C4-2B (cell line): Measurements from ENCODE around the gene BTBD9.

Experiments used
- H3K27ac ChIP-seq: fragments of 450-650 bp; 2 replicates; pipeline ENCODE4 v1.5.1; 2017
- CTCF ChIP-seq: fragments of 450-650 bp; conservative IDR thresholded peaks from 2 replicates; pipeline ENCODE4 v1.5.1; 2017; ENCODE audit warnings: mild to moderate bottlenecking
- ZFX ChIP-seq: fragments of 450-650 bp; IDR thresholded peaks from 2 replicates; pipeline ENCODE4 v1.6.1; 2017

The BTBD9 gene

DNA sequence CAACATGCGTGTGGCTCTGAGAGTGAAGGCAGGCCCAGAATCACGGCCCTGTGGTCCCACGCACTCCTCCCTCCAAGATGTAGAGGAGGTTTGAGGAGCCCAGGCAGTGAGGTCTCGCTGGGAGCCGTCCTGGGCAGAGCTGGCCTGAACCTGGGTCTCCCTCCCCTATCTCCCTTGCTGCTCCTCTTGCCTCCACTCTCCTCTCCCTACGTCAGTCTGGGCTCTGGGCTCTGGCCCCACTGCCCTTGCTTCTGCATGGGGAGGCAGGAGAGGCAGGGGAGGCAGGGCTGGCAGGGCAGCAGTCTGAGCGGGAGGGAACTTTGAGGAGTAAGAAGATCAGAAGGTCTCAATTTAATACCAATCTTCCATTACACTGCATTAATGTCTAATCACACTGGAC, 445.1 kb downstream of the BTBD9 start:
- TF ChIP-seq ZFX, result no peak
- TF ChIP-seq CTCF, result no peak

DNA sequence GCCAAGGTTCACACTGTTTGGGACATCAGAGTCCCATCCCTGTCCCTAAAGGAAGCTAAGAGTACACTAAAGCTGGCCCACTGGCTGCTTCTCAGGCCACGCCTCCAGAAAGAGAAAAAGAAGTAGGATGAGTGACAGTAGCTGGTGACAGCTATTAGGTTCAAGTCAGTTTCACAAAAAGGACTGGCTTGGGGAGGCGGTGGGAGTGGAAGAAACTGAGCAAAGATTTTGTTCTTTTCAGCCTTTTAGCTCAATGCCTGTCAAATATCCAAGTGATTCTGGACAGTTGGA, 445.5 kb downstream of the BTBD9 start:
- no peak for TF ChIP-seq ZFX
- no peak for TF ChIP-seq CTCF
- no peak overlapping the region for H3K27ac ChIP-seq

More for the DNA sequence above, 445.1 kb downstream of the BTBD9 start:
- no peak overlapping the region for H3K27ac ChIP-seq

GRCh38 chr6:38193481-38194281, 446.0 kb downstream of the BTBD9 start:
- no peak for TF ChIP-seq ZFX
- no peak for TF ChIP-seq CTCF

DNA sequence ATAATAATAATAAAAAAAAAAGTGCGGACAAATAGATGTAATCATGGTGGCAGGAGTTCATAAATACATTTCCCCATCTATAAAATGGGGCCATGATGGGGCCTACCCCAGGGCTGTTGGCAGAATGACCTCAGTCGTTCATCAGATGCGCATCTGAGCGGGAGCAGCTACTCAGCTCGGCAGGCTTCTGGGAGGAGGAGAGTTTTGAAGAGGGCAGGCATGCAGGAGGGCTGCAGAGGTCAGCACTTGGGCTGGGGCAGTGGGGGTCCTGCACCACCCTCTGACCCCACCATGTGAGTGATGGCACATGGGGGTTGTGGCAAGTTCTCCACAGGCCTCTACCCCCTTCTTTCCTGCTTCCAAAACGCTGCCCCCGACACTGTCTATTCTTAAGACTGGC, 446.7 kb downstream of the BTBD9 start:
- no peak overlapping the region for H3K27ac ChIP-seq
- TF ChIP-seq ZFX, result no peak
- no peak for TF ChIP-seq CTCF

More at GRCh38 chr6:38193481-38194281, 446.0 kb downstream of the BTBD9 start:
- H3K27ac ChIP-seq, result no peak overlapping the region

DNA sequence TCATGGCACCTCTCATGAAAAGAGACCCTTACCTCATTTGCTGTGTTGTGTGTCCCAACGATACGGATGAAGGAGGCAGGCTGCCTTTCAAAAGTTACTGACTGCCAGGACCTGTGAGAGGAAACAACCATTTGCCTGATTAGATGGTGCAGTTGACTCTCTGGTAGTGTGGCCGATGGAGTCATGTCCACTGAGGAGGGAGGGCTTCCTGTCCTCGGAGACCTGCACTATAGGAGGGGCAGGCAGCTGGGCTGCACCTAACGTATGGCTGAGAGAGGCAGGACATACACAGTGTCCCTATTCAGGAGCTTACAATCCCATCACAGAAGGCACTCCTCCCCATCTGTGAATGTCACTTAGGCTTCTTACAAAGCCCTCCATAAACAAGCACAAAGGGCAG, 447.2 kb downstream of the BTBD9 start:
- TF ChIP-seq CTCF (no peak), ZFX (no peak)
- no peak overlapping the region for H3K27ac ChIP-seq

GRCh38 chr6:38192011-38192410, 447.7 kb downstream of the BTBD9 start:
- no peak for TF ChIP-seq CTCF
- no peak for TF ChIP-seq ZFX
- no peak overlapping the region for H3K27ac ChIP-seq

DNA sequence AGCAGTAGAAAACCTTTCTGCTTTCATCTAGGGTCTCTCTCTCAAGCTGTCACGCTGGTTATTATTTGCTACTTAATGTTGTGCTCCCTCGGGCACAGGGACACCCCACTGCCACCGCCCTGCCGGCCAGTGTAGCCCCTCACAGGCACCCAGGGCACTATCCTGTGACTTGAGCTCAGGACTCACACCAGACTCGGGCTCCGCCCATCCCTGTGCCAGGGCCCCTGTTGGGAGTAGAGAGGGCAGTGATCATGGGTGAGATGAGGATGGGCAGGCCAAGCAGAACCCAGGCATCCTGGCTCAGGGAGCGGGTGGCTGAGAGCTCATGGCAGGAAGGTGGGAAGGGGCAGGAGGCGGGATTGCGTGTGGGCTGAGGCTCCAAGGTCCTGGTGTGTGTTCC, 448.3 kb downstream of the BTBD9 start:
- TF ChIP-seq ZFX (no peak), CTCF (no peak)

More for the DNA sequence above, 448.3 kb downstream of the BTBD9 start:
- H3K27ac ChIP-seq, result no peak overlapping the region
